ENCODE measurements around the gene ZNF674.

DNA sequence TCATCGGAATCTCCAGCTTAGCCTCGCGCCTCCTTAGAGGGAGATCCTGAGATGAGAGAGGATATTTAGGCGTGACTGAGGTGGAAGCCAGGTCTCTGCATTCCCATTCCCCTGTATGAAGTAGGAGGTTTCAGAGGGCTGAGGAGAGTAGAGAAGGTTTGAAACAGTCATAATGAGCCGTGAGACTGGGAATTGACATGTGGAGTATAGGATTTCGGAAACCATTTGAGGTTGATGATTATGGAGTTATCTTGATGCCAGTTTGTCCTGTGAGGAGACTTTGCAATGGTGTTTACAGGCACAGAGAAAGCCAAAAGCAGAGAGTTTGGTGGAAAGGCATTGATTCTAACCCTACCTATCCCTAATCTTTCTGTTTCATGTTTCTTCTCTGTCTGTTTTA lies 30.4 kb upstream of the ZNF674 start:
- TF ChIP-seq POLR2AphosphoS5 (IDR thresholded peaks at IDR 0.05; ENCODE audit: borderline replicate concordance, low read depth, low read length) (no peak), EZH2 (IDR thresholded peaks at IDR 0.05) (no peak), FOXP2 (optimal IDR thresholded peaks at IDR 0.05; ENCODE audit: control extremely low read depth, extremely low read length, insufficient read depth) (no peak)
